Liver (tissue), 9 donors: Measurements from ENCODE around the gene MRPL37. TPM values are rescaled to one million over a fixed set of nuclear protein-coding genes. Genes with fewer than 3 reads are reported as not detected.

Experiments used
- DNase-seq: peaks from one replicate; pipeline ENCODE4 v3.0.0-alpha.2; 2017; ENCODE audit warnings: low spot score
- H3K27ac ChIP-seq, 2 donors: one replicate each; pipeline ENCODE4 v1.7.0; 2013; ENCODE audit warnings: inconsistent platforms in 2 of 2, low read length in 2 of 2, control low read depth in 1 of 2, low read depth in 1 of 2, mild to moderate bottlenecking in 1 of 2
- H3K27me3 ChIP-seq, 4 donors: one replicate each; pipeline versions ENCODE4 v1.6.1 to v1.7.0; 2013; ENCODE audit warnings: low read length in 3 of 4, inconsistent platforms in 1 of 4, mild to moderate bottlenecking in 1 of 4, moderate library complexity in 1 of 4; ENCODE audit not compliant: control insufficient read depth in 4 of 4, insufficient read depth in 4 of 4
- H3K36me3 ChIP-seq, 4 donors: one replicate each; pipeline versions ENCODE4 v1.6.1 to v1.7.0; 2013; ENCODE audit warnings: low read length in 3 of 4, mild to moderate bottlenecking in 3 of 4, low read depth in 1 of 4, moderate library complexity in 1 of 4; ENCODE audit not compliant: control insufficient read depth in 4 of 4, insufficient read depth in 3 of 4
- H3K4me1 ChIP-seq, 4 donors: one replicate each; pipeline versions ENCODE4 v1.6.1 to v1.7.0; 2013; ENCODE audit warnings: low read length in 3 of 4, mild to moderate bottlenecking in 3 of 4, moderate library complexity in 1 of 4; ENCODE audit not compliant: control insufficient read depth in 4 of 4, insufficient read depth in 4 of 4
- H3K4me3 ChIP-seq, 3 donors: one replicate each; pipeline versions ENCODE4 v1.6.1 to v1.7.0; 2013; ENCODE audit warnings: low read length in 3 of 3, control low read depth in 1 of 3, low read depth in 1 of 3, mild to moderate bottlenecking in 1 of 3
- H3K9ac ChIP-seq, 2 donors: one replicate each; pipeline ENCODE4 v1.7.0; 2013; ENCODE audit warnings: low read length in 2 of 2, mild to moderate bottlenecking in 2 of 2, moderate library complexity in 2 of 2, control low read depth in 1 of 2, low read depth in 1 of 2
- H3K9me3 ChIP-seq, 4 donors: one replicate each; pipeline versions ENCODE4 v1.6.1 to v1.7.0; 2013; ENCODE audit warnings: low read length in 3 of 4; ENCODE audit not compliant: control insufficient read depth in 4 of 4
- EGR1 ChIP-seq, 2 donors: IDR thresholded peaks; 2 replicates each; pipeline ENCODE4 v1.6.1; 2016 to 2018; ENCODE audit warnings: antibody characterized with exemption in 2 of 2, low read depth in 2 of 2
- FOXA1 ChIP-seq: IDR thresholded peaks from 2 replicates; pipeline ENCODE4 v1.6.1; 2016; ENCODE audit warnings: antibody characterized with exemption
- FOXA2 ChIP-seq: IDR thresholded peaks from 2 replicates; pipeline ENCODE4 v1.6.1; 2016; ENCODE audit warnings: antibody characterized with exemption
- GABPA ChIP-seq, 2 donors: IDR thresholded peaks in 1 of 2; conservative IDR thresholded peaks in 1 of 2; 2 replicates each; pipeline ENCODE4 v1.6.1; 2016; ENCODE audit warnings: antibody characterized with exemption in 2 of 2, mild to moderate bottlenecking in 1 of 2, moderate library complexity in 1 of 2
- HNF4A ChIP-seq, 2 donors: conservative IDR thresholded peaks; 2 replicates each; pipeline ENCODE4 v1.6.1; 2016; ENCODE audit warnings: antibody characterized with exemption in 2 of 2, mild to moderate bottlenecking in 2 of 2
- JUND ChIP-seq, 2 donors: IDR thresholded peaks; 2 replicates each; pipeline ENCODE4 v1.6.1; 2016; ENCODE audit warnings: antibody characterized with exemption in 2 of 2
- NR2F2 ChIP-seq: IDR thresholded peaks from 2 replicates; pipeline ENCODE4 v1.6.1; 2016; ENCODE audit warnings: antibody characterized with exemption
- RAD21 ChIP-seq, 2 donors: IDR thresholded peaks; 2 replicates each; pipeline ENCODE4 v1.6.1; 2016; ENCODE audit warnings: antibody characterized with exemption in 2 of 2, mild to moderate bottlenecking in 2 of 2
- RXRA ChIP-seq, 2 donors: IDR thresholded peaks; 2 replicates each; pipeline ENCODE4 v1.6.1; 2017 to 2018; ENCODE audit warnings: antibody characterized with exemption in 2 of 2, mild to moderate bottlenecking in 1 of 2
- SP1 ChIP-seq: IDR thresholded peaks from 2 replicates; pipeline ENCODE4 v1.6.1; 2018; ENCODE audit warnings: antibody characterized with exemption, mild to moderate bottlenecking
- TAF1 ChIP-seq: conservative IDR thresholded peaks from 2 replicates; pipeline ENCODE4 v1.6.1; 2016; ENCODE audit warnings: antibody characterized with exemption, mild to moderate bottlenecking
- YY1 ChIP-seq: IDR thresholded peaks from 2 replicates; pipeline ENCODE4 v1.6.1; 2016; ENCODE audit warnings: antibody characterized with exemption, mild to moderate bottlenecking
- WGBS: extraction: QIAGEN DNeasy Blood & Tissue Kit; methylation state at CpG from one replicate; pipeline ENCODE4 v1.1.7; 2013; 5-methylcytosine and 5-hydroxymethylcytosine counted together
- polyA plus RNA-seq, 2 donors: library from polyadenylated mRNA; stranded (reverse) in 1 of 2; unstranded in 1 of 2; fragments of 200-250 nt in 1 of 2; fragments of >200 nt in 1 of 2; fragmentation: Nextera tagmentation in 1 of 2; extraction: Ambion mirVana in 1 of 2; gene quantifications; one replicate each; pipeline versions ENCODE4 v1.2.1 to v1.2.3, GENCODE V29; 2013 to 2015
- total RNA-seq, 2 donors: library from RNA; depleted of rRNA; stranded (reverse); fragments of >200 nt; gene quantifications; one replicate each; pipeline ENCODE4 v1.2.3, GENCODE V29; 2014
- TF ChIP-seq, protein P1 (sequence below): IDR thresholded peaks from 2 replicates; pipeline ENCODE4 v1.6.1; 2016; ENCODE audit warnings: antibody characterized with exemption
- TF ChIP-seq, protein P2 (sequence below): IDR thresholded peaks from 2 replicates; pipeline ENCODE4 v1.6.1; 2016; ENCODE audit warnings: antibody characterized with exemption
- TF ChIP-seq, protein P3 (sequence below): IDR thresholded peaks from 2 replicates; pipeline ENCODE4 v1.6.1; 2016; ENCODE audit warnings: antibody characterized with exemption, mild to moderate bottlenecking
- TF ChIP-seq, protein P4 (sequence below): fragments of 150-350 bp; IDR thresholded peaks from 2 replicates; pipeline ENCODE4 v1.5.1; 2017; ENCODE audit warnings: improper control_type of control experiment, low read depth, low read length; ENCODE audit not compliant: missing input control
- donor health status: healthy.
- donor health status: healthy.
- donor health status: healthy.
- donor health status: healthy.
- donor health status: healthy.

MRPL37 gene
- total and polyA plus RNA-seq, 4 donors = 34.7 to 114 (median 69.2) TPM

DNA sequence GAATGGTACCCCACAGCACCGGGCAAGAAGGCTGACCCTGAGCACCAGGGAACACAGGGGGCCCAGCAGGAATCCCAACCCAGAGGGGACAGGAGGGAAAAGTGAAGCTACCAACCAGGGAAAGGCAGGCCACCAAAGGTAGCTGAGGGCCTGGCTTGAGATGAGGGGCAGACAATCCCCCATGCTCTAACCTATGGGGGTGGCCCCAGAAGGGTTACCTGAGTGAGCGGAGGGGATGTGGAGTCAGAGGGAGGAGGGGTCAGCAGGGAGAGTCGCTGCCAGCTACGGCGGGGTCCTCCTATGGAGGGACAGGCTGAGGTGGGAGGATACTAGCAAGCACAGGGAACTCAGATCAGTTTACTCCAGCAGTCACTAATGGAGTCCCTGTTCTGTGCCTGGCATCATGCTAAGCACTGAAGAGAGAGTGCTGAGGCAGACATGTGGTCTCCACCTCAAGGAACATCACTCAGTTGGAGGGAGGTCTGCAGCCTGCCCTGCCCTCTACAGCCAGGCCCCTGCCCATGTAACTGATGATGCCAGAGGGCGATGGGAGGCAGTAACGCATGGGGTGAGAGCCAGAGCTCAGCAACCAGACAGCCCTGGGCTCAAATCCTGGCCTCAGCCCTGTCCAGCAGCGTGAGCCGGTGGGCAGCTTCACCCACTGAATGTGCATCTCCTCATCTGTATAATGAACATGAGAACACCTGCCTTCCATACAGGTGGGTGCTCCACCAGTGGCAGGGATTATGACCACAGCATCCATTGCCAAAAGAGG lies 21.5 kb upstream of the MRPL37 start:
- no peaks in the 10 kb centered on the region for H3K9me3 ChIP-seq
- H3K4me1 ChIP-seq = peaks cover 0 to 2% (median under 1%) of the 10 kb centered on the region in 4 donors
- no peak overlapping the region for H3K27ac ChIP-seq
- TF ChIP-seq, protein P1, sequence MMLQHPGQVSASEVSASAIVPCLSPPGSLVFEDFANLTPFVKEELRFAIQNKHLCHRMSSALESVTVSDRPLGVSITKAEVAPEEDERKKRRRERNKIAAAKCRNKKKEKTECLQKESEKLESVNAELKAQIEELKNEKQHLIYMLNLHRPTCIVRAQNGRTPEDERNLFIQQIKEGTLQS = no peak
- TF ChIP-seq, protein P2, sequence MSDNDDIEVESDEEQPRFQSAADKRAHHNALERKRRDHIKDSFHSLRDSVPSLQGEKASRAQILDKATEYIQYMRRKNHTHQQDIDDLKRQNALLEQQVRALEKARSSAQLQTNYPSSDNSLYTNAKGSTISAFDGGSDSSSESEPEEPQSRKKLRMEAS = no peak
- no peak for TF ChIP-seq FOXA2
- TF ChIP-seq RAD21 (IDR thresholded peaks at IDR 0.05) = no peak
- no peak for TF ChIP-seq JUND (IDR thresholded peaks at IDR 0.05)
- TF ChIP-seq, protein P3, sequence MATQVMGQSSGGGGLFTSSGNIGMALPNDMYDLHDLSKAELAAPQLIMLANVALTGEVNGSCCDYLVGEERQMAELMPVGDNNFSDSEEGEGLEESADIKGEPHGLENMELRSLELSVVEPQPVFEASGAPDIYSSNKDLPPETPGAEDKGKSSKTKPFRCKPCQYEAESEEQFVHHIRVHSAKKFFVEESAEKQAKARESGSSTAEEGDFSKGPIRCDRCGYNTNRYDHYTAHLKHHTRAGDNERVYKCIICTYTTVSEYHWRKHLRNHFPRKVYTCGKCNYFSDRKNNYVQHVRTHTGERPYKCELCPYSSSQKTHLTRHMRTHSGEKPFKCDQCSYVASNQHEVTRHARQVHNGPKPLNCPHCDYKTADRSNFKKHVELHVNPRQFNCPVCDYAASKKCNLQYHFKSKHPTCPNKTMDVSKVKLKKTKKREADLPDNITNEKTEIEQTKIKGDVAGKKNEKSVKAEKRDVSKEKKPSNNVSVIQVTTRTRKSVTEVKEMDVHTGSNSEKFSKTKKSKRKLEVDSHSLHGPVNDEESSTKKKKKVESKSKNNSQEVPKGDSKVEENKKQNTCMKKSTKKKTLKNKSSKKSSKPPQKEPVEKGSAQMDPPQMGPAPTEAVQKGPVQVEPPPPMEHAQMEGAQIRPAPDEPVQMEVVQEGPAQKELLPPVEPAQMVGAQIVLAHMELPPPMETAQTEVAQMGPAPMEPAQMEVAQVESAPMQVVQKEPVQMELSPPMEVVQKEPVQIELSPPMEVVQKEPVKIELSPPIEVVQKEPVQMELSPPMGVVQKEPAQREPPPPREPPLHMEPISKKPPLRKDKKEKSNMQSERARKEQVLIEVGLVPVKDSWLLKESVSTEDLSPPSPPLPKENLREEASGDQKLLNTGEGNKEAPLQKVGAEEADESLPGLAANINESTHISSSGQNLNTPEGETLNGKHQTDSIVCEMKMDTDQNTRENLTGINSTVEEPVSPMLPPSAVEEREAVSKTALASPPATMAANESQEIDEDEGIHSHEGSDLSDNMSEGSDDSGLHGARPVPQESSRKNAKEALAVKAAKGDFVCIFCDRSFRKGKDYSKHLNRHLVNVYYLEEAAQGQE = no peak
- TF ChIP-seq EGR1 (IDR thresholded peaks at IDR 0.05; ENCODE audit: low read depth in 2 of 2) = no peak
- TF ChIP-seq SP1 = no peak
- TF ChIP-seq, protein P4, sequence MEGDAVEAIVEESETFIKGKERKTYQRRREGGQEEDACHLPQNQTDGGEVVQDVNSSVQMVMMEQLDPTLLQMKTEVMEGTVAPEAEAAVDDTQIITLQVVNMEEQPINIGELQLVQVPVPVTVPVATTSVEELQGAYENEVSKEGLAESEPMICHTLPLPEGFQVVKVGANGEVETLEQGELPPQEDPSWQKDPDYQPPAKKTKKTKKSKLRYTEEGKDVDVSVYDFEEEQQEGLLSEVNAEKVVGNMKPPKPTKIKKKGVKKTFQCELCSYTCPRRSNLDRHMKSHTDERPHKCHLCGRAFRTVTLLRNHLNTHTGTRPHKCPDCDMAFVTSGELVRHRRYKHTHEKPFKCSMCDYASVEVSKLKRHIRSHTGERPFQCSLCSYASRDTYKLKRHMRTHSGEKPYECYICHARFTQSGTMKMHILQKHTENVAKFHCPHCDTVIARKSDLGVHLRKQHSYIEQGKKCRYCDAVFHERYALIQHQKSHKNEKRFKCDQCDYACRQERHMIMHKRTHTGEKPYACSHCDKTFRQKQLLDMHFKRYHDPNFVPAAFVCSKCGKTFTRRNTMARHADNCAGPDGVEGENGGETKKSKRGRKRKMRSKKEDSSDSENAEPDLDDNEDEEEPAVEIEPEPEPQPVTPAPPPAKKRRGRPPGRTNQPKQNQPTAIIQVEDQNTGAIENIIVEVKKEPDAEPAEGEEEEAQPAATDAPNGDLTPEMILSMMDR = no peak
- no peak for TF ChIP-seq RXRA (IDR thresholded peaks at IDR 0.05)
- no peak for TF ChIP-seq GABPA (IDR thresholded peaks at IDR 0.05 in 1 of 2, conservative IDR thresholded peaks at IDR 0.05 in 1 of 2)
- TF ChIP-seq FOXA1 = no peak
- no peak for TF ChIP-seq HNF4A (conservative IDR thresholded peaks at IDR 0.05)
- WGBS = 88% methylated on average over 9 of the region's 9 CpGs
- peaks cover 0 to 2% (median 0%) of the 10 kb centered on the region in 4 donors for H3K36me3 ChIP-seq
- no peak for DNase-seq
- no peak overlapping the region for H3K4me3 ChIP-seq
- H3K27me3 ChIP-seq = no peaks in the 10 kb centered on the region
- H3K9ac ChIP-seq = no peak overlapping the region

DNA sequence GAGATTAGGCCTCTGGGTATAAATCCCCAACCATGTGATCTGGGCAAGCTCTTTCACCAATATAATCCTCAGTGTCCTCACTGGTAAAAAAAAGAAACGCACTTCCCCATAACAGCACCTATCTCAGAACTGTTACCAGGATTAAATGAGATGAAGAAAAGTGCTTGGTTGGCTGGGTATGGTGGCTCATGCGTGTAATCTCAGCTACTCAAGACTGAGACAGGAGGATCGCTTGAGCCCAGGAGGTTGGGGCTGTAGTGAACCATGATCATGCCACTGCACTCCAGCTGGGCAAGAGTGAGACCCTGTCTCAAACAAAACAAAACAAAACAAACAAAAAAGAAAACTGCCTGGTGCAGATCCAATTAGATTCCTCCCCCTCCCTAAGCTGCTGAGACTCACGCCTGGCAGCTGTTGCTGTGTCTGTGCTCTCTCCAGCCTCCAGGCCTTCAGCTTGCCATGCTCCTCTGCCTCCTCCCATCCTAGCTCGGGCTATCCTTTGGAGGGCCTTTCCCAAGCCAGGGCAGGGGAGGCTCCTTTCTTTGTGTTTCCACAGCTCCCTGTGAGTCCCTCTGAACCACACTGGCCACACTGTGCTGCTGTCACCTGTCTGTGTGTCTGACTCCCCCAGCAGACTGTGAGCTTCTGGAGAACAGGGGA lies 19.1 kb upstream of the MRPL37 start:
- no peaks in the 10 kb centered on the region for H3K27me3 ChIP-seq
- no peaks in the 10 kb centered on the region for H3K4me1 ChIP-seq
- TF ChIP-seq JUND (IDR thresholded peaks at IDR 0.05) (no peak), FOXA1 (no peak), FOXA2 (no peak), TAF1 (no peak), RAD21 (IDR thresholded peaks at IDR 0.05) (no peak), NR2F2 (no peak), YY1 (no peak), SP1 (no peak), RXRA (IDR thresholded peaks at IDR 0.05) (no peak)
- TF ChIP-seq, protein P3 = no peak
- TF ChIP-seq, protein P1 = no peak
- H3K9me3 ChIP-seq = no peaks in the 10 kb centered on the region
- H3K36me3 ChIP-seq = peaks cover 0 to 2% (median under 1%) of the 10 kb centered on the region in 4 donors
- no peak for DNase-seq
- no peak overlapping the region for H3K27ac ChIP-seq
- 94% methylated on average over 5 of the region's 5 CpGs for WGBS
- no peak overlapping the region for H3K4me3 ChIP-seq
- H3K9ac ChIP-seq = no peak overlapping the region
